HepG2 (cell line): ENCODE measurements around the gene TMEM143. TPM values are rescaled to one million over a fixed set of nuclear protein-coding genes. Genes with fewer than 3 reads are reported as not detected.

ENCODE experiments used
- ASH2L ChIP-seq: fragments of 300-600, 200-600 bp; sonication (generic); IDR thresholded peaks from 2 replicates; pipeline ENCODE4 v1.7.0; 2017; ENCODE audit warnings: low read depth, mild to moderate bottlenecking, moderate library complexity, mixed read lengths, low read length; ENCODE audit not compliant: insufficient read length
- CCAR2 ChIP-seq: fragments of 200-400 bp; formaldehyde crosslinking; optimal IDR thresholded peaks from 2 replicates; pipeline ENCODE3; 2018; ENCODE audit warnings: low read depth, mild to moderate bottlenecking, low read length, moderate library complexity
- CHD2 ChIP-seq: IDR thresholded peaks from 2 replicates; pipeline ENCODE4 v1.6.1; 2011; ENCODE audit warnings: low read depth, low read length, improper control_type of control experiment
- CTCF ChIP-seq: sonication (generic); formaldehyde crosslinking; IDR thresholded peaks from 2 replicates; pipeline ENCODE4 v1.5.0; 2020; ENCODE audit warnings: mild to moderate bottlenecking, missing genetic modification reagents, moderate library complexity
- FOXM1 ChIP-seq: sonication (generic); formaldehyde crosslinking; IDR thresholded peaks from 2 replicates; pipeline ENCODE4 v1.5.0; 2020; ENCODE audit warnings: missing genetic modification reagents
- FOXP1 ChIP-seq, 2 experiments: fragments of 450-650 bp in 1 of 2; IDR thresholded peaks; 2 replicates each; pipeline ENCODE4 v1.6.1; 2017 to 2018; ENCODE audit warnings: antibody characterized with exemption in 1 of 2
- GTF3A ChIP-seq: sonication (generic); formaldehyde crosslinking; conservative IDR thresholded peaks from 2 replicates; pipeline ENCODE4 v1.4.0; 2020; ENCODE audit warnings: mild to moderate bottlenecking, missing genetic modification reagents
- HDAC1 ChIP-seq: sonication (generic); formaldehyde crosslinking; IDR thresholded peaks from 2 replicates; pipeline ENCODE4 v1.5.1; 2020; ENCODE audit warnings: mild to moderate bottlenecking, missing genetic modification reagents
- MIER2 ChIP-seq: IDR thresholded peaks from 2 replicates; pipeline ENCODE4 v1.6.1; 2016; ENCODE audit warnings: missing biosample characterization, missing genetic modification reagents
- PLRG1 ChIP-seq: fragments of 450-650 bp; conservative IDR thresholded peaks from 2 replicates; pipeline ENCODE4 v1.6.1; 2016
- SIX4 ChIP-seq: sonication (generic); formaldehyde crosslinking; IDR thresholded peaks from 2 replicates; pipeline ENCODE4 v1.4.0; 2020; ENCODE audit warnings: missing genetic modification reagents
- TBX2 ChIP-seq: sonication (generic); formaldehyde crosslinking; IDR thresholded peaks from 2 replicates; pipeline ENCODE4 v1.5.0; 2020; ENCODE audit warnings: missing genetic modification reagents, mild to moderate bottlenecking, borderline replicate concordance
- TMF1 ChIP-seq: sonication (generic); formaldehyde crosslinking; IDR thresholded peaks from 2 replicates; pipeline ENCODE4 v1.8.1; 2022; ENCODE audit warnings: low read depth, missing genetic modification reagents
- ZNF282 ChIP-seq: fragments of 450-650 bp; IDR thresholded peaks from 2 replicates; pipeline ENCODE4 v1.6.1; 2018; ENCODE audit not compliant: partially characterized antibody
- ZNF350 ChIP-seq: sonication (generic); formaldehyde crosslinking; IDR thresholded peaks from 2 replicates; pipeline ENCODE4 v1.4.0; 2020; ENCODE audit warnings: mild to moderate bottlenecking, low read depth, missing genetic modification reagents, borderline replicate concordance
- ZNF431 ChIP-seq: sonication (generic); formaldehyde crosslinking; IDR thresholded peaks from 2 replicates; pipeline ENCODE4 v1.9.0; 2022; ENCODE audit warnings: missing genetic modification reagents, low read depth, mild to moderate bottlenecking, borderline replicate concordance
- ZNF550 ChIP-seq: sonication (generic); formaldehyde crosslinking; IDR thresholded peaks from 2 replicates; pipeline ENCODE4 v1.4.0; 2020; ENCODE audit warnings: mild to moderate bottlenecking, missing genetic modification reagents, borderline replicate concordance
- ZNF790 ChIP-seq: sonication (generic); formaldehyde crosslinking; IDR thresholded peaks from 2 replicates; pipeline ENCODE4 v1.8.0; 2022; ENCODE audit warnings: missing genetic modification reagents, mild to moderate bottlenecking, borderline replicate concordance
- ZSCAN22 ChIP-seq: sonication (generic); formaldehyde crosslinking; IDR thresholded peaks from 2 replicates; pipeline ENCODE4 v1.4.0; 2020; ENCODE audit warnings: mild to moderate bottlenecking, missing genetic modification reagents
- polyA plus RNA-seq, 8 experiments: library from polyadenylated mRNA; depleted of rRNA in 3 of 8; stranded (reverse) in 7 of 8; unstranded in 1 of 8; fragments of >200 nt; fragmentation: Illumina TruSeq in 4 of 8; extraction: Trizol in 4 of 8; gene quantifications; 2 replicates each; pipeline versions ENCODE4 v1.2.1 to v1.2.3, GENCODE V29; 2011 to 2016; ENCODE audit warnings: low read depth in 4 of 8, missing spikeins in 1 of 8, mixed read lengths in 1 of 8; ENCODE audit not compliant: insufficient read depth in 1 of 8
- total RNA-seq, 5 experiments: library from RNA; depleted of rRNA; stranded (reverse); fragments of >200 nt; fragmentation: Illumina TruSeq; extraction: Trizol; gene quantifications; 2 replicates each; pipeline ENCODE4 v1.2.3, GENCODE V29; 2016; ENCODE audit warnings: low read depth in 1 of 5
- TF ChIP-seq, protein P1 (sequence below): IDR thresholded peaks from 2 replicates; pipeline ENCODE4 v1.6.1; 2016; ENCODE audit warnings: low read depth
- TF ChIP-seq, protein P2 (sequence below): sonication (generic); formaldehyde crosslinking; IDR thresholded peaks from 2 replicates; pipeline ENCODE4 v1.8.1; 2022; ENCODE audit warnings: mild to moderate bottlenecking, missing genetic modification reagents

The TMEM143 gene
- total and polyA plus RNA-seq, 2 of the 13 experiments (the other 11 are each of a cell fraction or from before 2014, with no cell fraction given): 7.7 to 11.3 TPM

DNA sequence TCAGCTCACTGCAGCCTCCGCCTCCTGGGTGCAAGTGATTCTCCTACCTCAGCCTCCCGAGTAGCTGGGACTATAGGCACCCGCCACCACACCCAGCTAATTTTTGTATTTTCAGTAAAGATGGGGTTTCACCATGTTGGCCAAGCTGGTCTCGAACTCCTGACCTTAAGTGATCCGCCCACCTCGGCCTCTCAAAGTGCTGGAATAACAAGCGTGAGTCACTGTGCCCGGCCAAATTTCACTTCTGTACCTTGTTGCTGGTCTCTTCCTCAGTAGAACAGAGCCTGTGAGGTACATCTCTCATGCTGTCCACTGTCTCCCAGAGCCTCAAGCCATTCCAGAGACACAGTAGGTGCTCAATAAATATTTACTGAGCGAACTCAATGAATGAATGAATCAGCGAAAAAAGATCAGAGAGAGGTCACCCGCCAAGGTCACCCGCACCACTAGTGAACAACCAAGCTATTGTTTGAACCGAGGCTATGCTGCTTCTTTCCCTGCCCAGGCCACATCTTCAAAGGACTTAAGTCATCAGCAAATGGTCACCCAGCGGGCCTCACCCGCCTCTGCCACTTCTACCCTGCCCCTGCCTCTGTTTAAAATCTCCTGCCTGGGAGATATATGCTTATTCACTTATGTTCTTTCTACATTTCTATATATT is 9.3 kb downstream of the TMEM143 start (continued):
- TF ChIP-seq, protein P1, sequence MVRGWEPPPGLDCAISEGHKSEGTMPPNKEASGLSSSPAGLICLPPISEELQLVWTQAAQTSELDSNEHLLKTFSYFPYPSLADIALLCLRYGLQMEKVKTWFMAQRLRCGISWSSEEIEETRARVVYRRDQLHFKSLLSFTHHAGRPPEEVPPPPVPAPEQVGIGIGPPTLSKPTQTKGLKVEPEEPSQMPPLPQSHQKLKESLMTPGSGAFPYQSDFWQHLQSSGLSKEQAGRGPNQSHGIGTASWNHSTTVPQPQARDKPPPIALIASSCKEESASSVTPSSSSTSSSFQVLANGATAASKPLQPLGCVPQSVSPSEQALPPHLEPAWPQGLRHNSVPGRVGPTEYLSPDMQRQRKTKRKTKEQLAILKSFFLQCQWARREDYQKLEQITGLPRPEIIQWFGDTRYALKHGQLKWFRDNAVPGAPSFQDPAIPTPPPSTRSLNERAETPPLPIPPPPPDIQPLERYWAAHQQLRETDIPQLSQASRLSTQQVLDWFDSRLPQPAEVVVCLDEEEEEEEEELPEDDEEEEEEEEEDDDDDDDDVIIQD (CRISPR knock-in tag): peak; percentile 68
- TF ChIP-seq ASH2L (no peak), ZNF282 (no peak), SIX4 (CRISPR knock-in tag) (peak; percentile 20; the same call in 1 of the 2 replicates), ZNF790 (CRISPR knock-in tag) (peak; percentile 5; the same call in 1 of the 2 replicates), CTCF (CRISPR knock-in tag) (peak; percentile 15; the same call in 1 of the 2 replicates), TMF1 (peak; percentile 15; the same call in 1 of the 2 replicates), ZNF550 (CRISPR knock-in tag) (0 out of 2 replicates have a peak, but pooled peaks have one; percentile 37), TBX2 (peak; percentile 90), ZNF350 (CRISPR knock-in tag) (peak; percentile 48), GTF3A (no peak), CCAR2 (no peak), FOXP1 (IDR thresholded peaks at IDR 0.05) (0 out of 2 replicates have a peak, but pooled peaks have one; percentile 7), FOXP1 (CRISPR knock-in tag; IDR thresholded peaks at IDR 0.05) (peak; percentile 82), ZNF431 (CRISPR knock-in tag) (peak; percentile 72; the same call in 1 of the 2 replicates), CHD2 (no peak), ZSCAN22 (CRISPR knock-in tag) (peak; percentile 76; the same call in 1 of the 2 replicates), PLRG1 (no peak), HDAC1 (CRISPR knock-in tag) (peak; percentile 90), FOXM1 (CRISPR knock-in tag) (no peak), MIER2 (CRISPR knock-in tag) (no peak)
- TF ChIP-seq, protein P2, sequence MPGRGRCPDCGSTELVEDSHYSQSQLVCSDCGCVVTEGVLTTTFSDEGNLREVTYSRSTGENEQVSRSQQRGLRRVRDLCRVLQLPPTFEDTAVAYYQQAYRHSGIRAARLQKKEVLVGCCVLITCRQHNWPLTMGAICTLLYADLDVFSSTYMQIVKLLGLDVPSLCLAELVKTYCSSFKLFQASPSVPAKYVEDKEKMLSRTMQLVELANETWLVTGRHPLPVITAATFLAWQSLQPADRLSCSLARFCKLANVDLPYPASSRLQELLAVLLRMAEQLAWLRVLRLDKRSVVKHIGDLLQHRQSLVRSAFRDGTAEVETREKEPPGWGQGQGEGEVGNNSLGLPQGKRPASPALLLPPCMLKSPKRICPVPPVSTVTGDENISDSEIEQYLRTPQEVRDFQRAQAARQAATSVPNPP: no peak
